ENCODE data around the gene NPIPA1.
"Not testable (repeated sequence)": the region's sequence is repeated elsewhere in the genome, so short reads cannot be mapped to it uniquely, and the experiment has no call there.

The NPIPA1 gene

GRCh38 chr16:14937143-14937542 lies at the start of gene NPIPA1:
NPIPA1 (plus strand) TSS chr16:14937443; CDS start chr16:14937443, 0 bp downstream.
- not testable (repeated sequence) for DNase-seq

GRCh38 chr16:14892111-14892510 lies 45.1 kb upstream of the NPIPA1 start:
- not testable (repeated sequence) for DNase-seq

- DNase-seq, result not testable (repeated sequence)
Measured at GRCh38 chr16:14895382-14895781, 41.9 kb upstream of the NPIPA1 start.

GRCh38 chr16:14896023-14896422 lies 41.2 kb upstream of the NPIPA1 start:
- not testable (repeated sequence) for DNase-seq

- not testable (repeated sequence) for DNase-seq
Measured at GRCh38 chr16:14897006-14897664, 40.1 kb upstream of the NPIPA1 start.

- not testable (repeated sequence) for DNase-seq
Measured at GRCh38 chr16:14898162-14898561, 39.1 kb upstream of the NPIPA1 start.

GRCh38 chr16:14903191-14903957 lies 33.9 kb upstream of the NPIPA1 start:
- not testable (repeated sequence) for DNase-seq

- not testable (repeated sequence) for DNase-seq
Measured at GRCh38 chr16:14909744-14910143, 27.5 kb upstream of the NPIPA1 start.

- DNase-seq, result not testable (repeated sequence)
Measured at GRCh38 chr16:14910833-14911629, 26.2 kb upstream of the NPIPA1 start.

- DNase-seq, result not testable (repeated sequence)
Measured at GRCh38 chr16:14911954-14912353, 25.3 kb upstream of the NPIPA1 start.

GRCh38 chr16:14912588-14912987 lies 24.7 kb upstream of the NPIPA1 start:
- DNase-seq, result not testable (repeated sequence)

- DNase-seq, result not testable (repeated sequence)
Measured at GRCh38 chr16:14918504-14918903, 18.7 kb upstream of the NPIPA1 start.

GRCh38 chr16:14919837-14920600 lies 17.2 kb upstream of the NPIPA1 start:
- not testable (repeated sequence) for DNase-seq

- DNase-seq, result not testable (repeated sequence)
Measured at GRCh38 chr16:14922285-14922684, 15.0 kb upstream of the NPIPA1 start.

- not testable (repeated sequence) for DNase-seq
Measured at GRCh38 chr16:14922968-14923367, 14.3 kb upstream of the NPIPA1 start.

- not testable (repeated sequence) for DNase-seq
Measured at GRCh38 chr16:14923394-14924088, 13.7 kb upstream of the NPIPA1 start.

GRCh38 chr16:14924359-14924758 lies 12.9 kb upstream of the NPIPA1 start:
- DNase-seq, result not testable (repeated sequence)

GRCh38 chr16:14924982-14925381 lies 12.3 kb upstream of the NPIPA1 start:
- DNase-seq, result not testable (repeated sequence)

GRCh38 chr16:14928064-14928714 lies 9.1 kb upstream of the NPIPA1 start:
- DNase-seq, result not testable (repeated sequence)

- not testable (repeated sequence) for DNase-seq
Measured at GRCh38 chr16:14929176-14929575, 8.1 kb upstream of the NPIPA1 start.

GRCh38 chr16:14930246-14930645 lies 7.0 kb upstream of the NPIPA1 start:
- not testable (repeated sequence) for DNase-seq

Data from MV-4-11 (cell line).